K562 (cell line): ENCODE measurements around the gene LRP1. TPM values are rescaled to one million over a fixed set of nuclear protein-coding genes. Genes with fewer than 3 reads are reported as not detected.

Experiments used
- CREBBP ChIP-seq: IDR thresholded peaks from one replicate; pipeline ENCODE4 v1.6.1; 2012; ENCODE audit warnings: low read depth, mild to moderate bottlenecking, control low read depth, inconsistent platforms, low read length
- FOXM1 ChIP-seq, 2 experiments: fragments of 450-650 bp in 1 of 2; sonication (generic) in 1 of 2; formaldehyde crosslinking in 1 of 2; IDR thresholded peaks; 2 replicates each; pipeline versions ENCODE4 v1.6.1 to v1.9.0; 2017 to 2022; ENCODE audit warnings: low read depth in 2 of 2, mild to moderate bottlenecking in 2 of 2, missing genetic modification reagents in 1 of 2, moderate library complexity in 1 of 2
- FOXP1 ChIP-seq: sonication (generic); formaldehyde crosslinking; IDR thresholded peaks from 2 replicates; pipeline ENCODE4 v1.8.0; 2022; ENCODE audit warnings: mild to moderate bottlenecking, missing genetic modification reagents
- KDM2B ChIP-seq: fragments of 250-450 bp; sonication (Bioruptor Pico); IDR thresholded peaks from 2 replicates; pipeline ENCODE4 v1.8.0; 2021; ENCODE audit warnings: mild to moderate bottlenecking, moderate library complexity
- MAFK ChIP-seq: IDR thresholded peaks from 2 replicates; pipeline ENCODE4 v1.6.1; 2011; ENCODE audit warnings: low read length, improper control_type of control experiment
- MYNN ChIP-seq, 2 experiments: sonication (generic); formaldehyde crosslinking in 1 of 2; IDR thresholded peaks; 2 replicates each; pipeline versions ENCODE4 v1.5.0 to v1.6.1; 2016 to 2020; ENCODE audit warnings: antibody characterized with exemption in 1 of 2, missing genetic modification reagents in 1 of 2
- POLR3A ChIP-seq: IDR thresholded peaks from 2 replicates; pipeline ENCODE4 v1.6.1; 2011; ENCODE audit warnings: borderline replicate concordance, mild to moderate bottlenecking, moderate library complexity; ENCODE audit not compliant: insufficient read length, insufficient read depth; ENCODE audit errors: extremely low read depth
- RBBP5 ChIP-seq: fragments of 200-600 bp; sonication (generic); IDR thresholded peaks from 2 replicates; pipeline ENCODE4 v1.6.1; 2012; ENCODE audit warnings: borderline replicate concordance, mild to moderate bottlenecking, low read length, control low read depth, inconsistent platforms; ENCODE audit not compliant: insufficient read depth, poor library complexity, severe bottlenecking
- SMARCB1 ChIP-seq: IDR thresholded peaks from 2 replicates; pipeline ENCODE4 v1.6.1; 2011; ENCODE audit warnings: improper control_type of control experiment, low read depth; ENCODE audit not compliant: insufficient read length
- SRSF7 ChIP-seq: fragments of 200-400 bp; formaldehyde crosslinking; optimal IDR thresholded peaks from 2 replicates; pipeline ENCODE3; 2017; ENCODE audit warnings: mild to moderate bottlenecking, low read depth, low read length
- YY1 ChIP-seq, 3 experiments: IDR thresholded peaks; 2 replicates each; pipeline ENCODE4 v1.6.1; 2011; ENCODE audit warnings: low read length in 2 of 3, mild to moderate bottlenecking in 2 of 3, moderate library complexity in 2 of 3, borderline replicate concordance in 1 of 3, control low read depth in 1 of 3, low read depth in 1 of 3; ENCODE audit not compliant: insufficient read depth in 3 of 3, insufficient replicate concordance in 2 of 3, control insufficient read depth in 1 of 3, insufficient read length in 1 of 3; ENCODE audit errors: extremely low read depth in 1 of 3
- ZNF766 ChIP-seq: fragments of 200-800 bp; sonication (Bioruptor generic); conservative IDR thresholded peaks from 2 replicates; pipeline ENCODE4 v1.6.1; 2016; ENCODE audit warnings: missing genetic modification characterization, missing compliant biosample characterization
- polyA plus RNA-seq, 8 experiments: library from polyadenylated mRNA; depleted of rRNA in 4 of 8; stranded (reverse) in 5 of 8; unstranded in 3 of 8; fragments of >200 nt; fragmentation: Nextera tagmentation in 2 of 8; fragmentation: Illumina TruSeq in 1 of 8; extraction: Ambion mirVana in 2 of 8; extraction: Trizol in 1 of 8; gene quantifications; 2 replicates each; pipeline versions ENCODE4 v1.2.1 to v1.2.3, GENCODE V29; 2011 to 2014; ENCODE audit warnings: inconsistent platforms in 1 of 8, missing spikeins in 1 of 8
- total RNA-seq, 7 experiments: library from RNA; depleted of rRNA in 6 of 7; stranded (reverse); fragments of >200 nt in 6 of 7; fragmentation: Illumina TruSeq in 2 of 7; extraction: Trizol in 2 of 7; gene quantifications; 2 replicates each; pipeline versions ENCODE4 v1.2.1 to v1.2.3, GENCODE V29; 2011 to 2021; ENCODE audit warnings: low replicate concordance in 1 of 7
- TF ChIP-seq, protein P1 (sequence below): sonication (generic); formaldehyde crosslinking; IDR thresholded peaks from 2 replicates; pipeline ENCODE4 v1.8.0; 2022; ENCODE audit warnings: missing genetic modification reagents, mild to moderate bottlenecking, borderline replicate concordance
- TF ChIP-seq, protein P2 (sequence below): fragments of 450-650 bp; conservative IDR thresholded peaks from 2 replicates; pipeline ENCODE4 v1.6.1; 2016; ENCODE audit warnings: missing genetic modification characterization, low read depth, mild to moderate bottlenecking, missing compliant biosample characterization, moderate library complexity
- TF ChIP-seq, protein P3 (sequence below): fragments of 450-650 bp; conservative IDR thresholded peaks from 2 replicates; pipeline ENCODE4 v1.6.1; 2016; ENCODE audit warnings: missing genetic modification characterization, low read depth, mild to moderate bottlenecking, control low read depth, missing compliant biosample characterization
- TF ChIP-seq, protein P4 (sequence below): fragments of 250-450 bp; sonication (Bioruptor Pico); IDR thresholded peaks from 2 replicates; pipeline ENCODE4 v1.5.0; 2021; ENCODE audit warnings: mild to moderate bottlenecking, borderline replicate concordance

LRP1 gene
- total and polyA plus RNA-seq, 9 of the 15 experiments (the other 6 are each of a cell fraction or from before 2014, with no cell fraction given) = 0.04 to 0.64 (median 0.19) TPM; not detected in 2

DNA sequence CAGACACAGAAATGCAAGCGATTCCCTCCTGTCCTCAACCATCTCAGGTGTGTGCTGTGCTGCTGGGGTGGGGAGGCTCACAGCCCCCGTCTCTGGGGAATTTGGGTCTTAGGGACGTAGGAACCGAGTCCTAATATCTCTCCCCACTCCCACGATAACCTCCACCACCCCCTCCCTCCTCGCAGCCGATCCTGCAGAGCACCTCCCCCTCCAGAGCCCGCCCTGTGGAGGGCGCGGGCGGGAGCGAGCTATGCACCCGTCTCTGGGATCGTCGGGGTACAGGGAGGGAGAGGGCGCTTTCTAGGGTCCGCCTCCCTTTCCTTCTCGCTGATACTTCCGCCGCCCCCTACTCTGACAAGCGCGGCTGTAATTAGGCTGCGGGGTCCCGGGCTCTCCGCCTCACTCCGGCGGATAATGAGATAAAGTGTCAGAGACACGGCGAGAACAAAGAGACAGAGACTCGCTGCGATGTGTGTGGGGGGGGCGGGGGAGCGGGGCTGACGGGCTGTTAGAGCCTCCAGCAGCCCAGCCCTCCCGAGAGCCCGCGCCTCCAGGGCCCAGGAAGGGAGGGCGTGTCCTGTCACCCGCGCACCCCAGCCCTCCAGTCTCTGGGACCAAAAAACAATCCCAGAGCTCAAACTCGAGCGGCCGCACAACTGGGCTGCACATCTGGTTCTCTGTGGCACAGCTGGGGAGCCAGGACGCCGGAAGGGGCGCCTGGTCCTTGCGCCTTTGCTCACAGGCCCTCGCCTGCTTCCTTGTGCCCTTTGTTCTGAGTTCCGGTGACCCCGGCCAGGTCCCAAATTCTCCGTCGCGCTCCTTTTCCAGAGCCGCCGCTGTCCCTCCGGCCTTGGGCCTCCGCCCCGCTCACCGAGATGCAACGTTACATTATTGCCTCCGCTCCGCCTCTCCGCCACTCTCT is 109.9 kb downstream of the LRP1 start (continued):
- TF ChIP-seq, protein P1, sequence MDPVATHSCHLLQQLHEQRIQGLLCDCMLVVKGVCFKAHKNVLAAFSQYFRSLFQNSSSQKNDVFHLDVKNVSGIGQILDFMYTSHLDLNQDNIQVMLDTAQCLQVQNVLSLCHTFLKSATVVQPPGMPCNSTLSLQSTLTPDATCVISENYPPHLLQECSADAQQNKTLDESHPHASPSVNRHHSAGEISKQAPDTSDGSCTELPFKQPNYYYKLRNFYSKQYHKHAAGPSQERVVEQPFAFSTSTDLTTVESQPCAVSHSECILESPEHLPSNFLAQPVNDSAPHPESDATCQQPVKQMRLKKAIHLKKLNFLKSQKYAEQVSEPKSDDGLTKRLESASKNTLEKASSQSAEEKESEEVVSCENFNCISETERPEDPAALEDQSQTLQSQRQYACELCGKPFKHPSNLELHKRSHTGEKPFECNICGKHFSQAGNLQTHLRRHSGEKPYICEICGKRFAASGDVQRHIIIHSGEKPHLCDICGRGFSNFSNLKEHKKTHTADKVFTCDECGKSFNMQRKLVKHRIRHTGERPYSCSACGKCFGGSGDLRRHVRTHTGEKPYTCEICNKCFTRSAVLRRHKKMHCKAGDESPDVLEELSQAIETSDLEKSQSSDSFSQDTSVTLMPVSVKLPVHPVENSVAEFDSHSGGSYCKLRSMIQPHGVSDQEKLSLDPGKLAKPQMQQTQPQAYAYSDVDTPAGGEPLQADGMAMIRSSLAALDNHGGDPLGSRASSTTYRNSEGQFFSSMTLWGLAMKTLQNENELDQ (CRISPR knock-in tag) = no peak
- TF ChIP-seq CREBBP (no peak), FOXM1 (IDR thresholded peaks at IDR 0.05; ENCODE audit: low read depth) (no peak), FOXM1 (CRISPR knock-in tag; IDR thresholded peaks at IDR 0.05; ENCODE audit: low read depth) (no peak), FOXP1 (CRISPR knock-in tag) (no peak), POLR3A (no peak), MYNN (IDR thresholded peaks at IDR 0.05) (no peak), MYNN (CRISPR knock-in tag; IDR thresholded peaks at IDR 0.05) (no peak), KDM2B (CRISPR knock-in tag) (0 out of 2 replicates have a peak, but pooled peaks have one; percentile 17), RBBP5 (peak; percentile 23), ZNF766 (CRISPR knock-in tag) (no peak), MAFK (no peak), SMARCB1 (no peak), SRSF7 (no peak), YY1 (IDR thresholded peaks at IDR 0.05; ENCODE audit: borderline replicate concordance in 1 of 3, control insufficient read depth in 1 of 3, extremely low read depth in 1 of 3, insufficient read depth in 3 of 3, insufficient read length in 1 of 3, insufficient replicate concordance in 2 of 3, low read depth in 1 of 3, low read length in 2 of 3) (no peak)
- TF ChIP-seq, protein P2, sequence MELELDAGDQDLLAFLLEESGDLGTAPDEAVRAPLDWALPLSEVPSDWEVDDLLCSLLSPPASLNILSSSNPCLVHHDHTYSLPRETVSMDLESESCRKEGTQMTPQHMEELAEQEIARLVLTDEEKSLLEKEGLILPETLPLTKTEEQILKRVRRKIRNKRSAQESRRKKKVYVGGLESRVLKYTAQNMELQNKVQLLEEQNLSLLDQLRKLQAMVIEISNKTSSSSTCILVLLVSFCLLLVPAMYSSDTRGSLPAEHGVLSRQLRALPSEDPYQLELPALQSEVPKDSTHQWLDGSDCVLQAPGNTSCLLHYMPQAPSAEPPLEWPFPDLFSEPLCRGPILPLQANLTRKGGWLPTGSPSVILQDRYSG (tag) = no peak
- TF ChIP-seq, protein P3, sequence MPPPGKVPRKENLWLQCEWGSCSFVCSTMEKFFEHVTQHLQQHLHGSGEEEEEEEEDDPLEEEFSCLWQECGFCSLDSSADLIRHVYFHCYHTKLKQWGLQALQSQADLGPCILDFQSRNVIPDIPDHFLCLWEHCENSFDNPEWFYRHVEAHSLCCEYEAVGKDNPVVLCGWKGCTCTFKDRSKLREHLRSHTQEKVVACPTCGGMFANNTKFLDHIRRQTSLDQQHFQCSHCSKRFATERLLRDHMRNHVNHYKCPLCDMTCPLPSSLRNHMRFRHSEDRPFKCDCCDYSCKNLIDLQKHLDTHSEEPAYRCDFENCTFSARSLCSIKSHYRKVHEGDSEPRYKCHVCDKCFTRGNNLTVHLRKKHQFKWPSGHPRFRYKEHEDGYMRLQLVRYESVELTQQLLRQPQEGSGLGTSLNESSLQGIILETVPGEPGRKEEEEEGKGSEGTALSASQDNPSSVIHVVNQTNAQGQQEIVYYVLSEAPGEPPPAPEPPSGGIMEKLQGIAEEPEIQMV (tag) = no peak
- TF ChIP-seq, protein P4, sequence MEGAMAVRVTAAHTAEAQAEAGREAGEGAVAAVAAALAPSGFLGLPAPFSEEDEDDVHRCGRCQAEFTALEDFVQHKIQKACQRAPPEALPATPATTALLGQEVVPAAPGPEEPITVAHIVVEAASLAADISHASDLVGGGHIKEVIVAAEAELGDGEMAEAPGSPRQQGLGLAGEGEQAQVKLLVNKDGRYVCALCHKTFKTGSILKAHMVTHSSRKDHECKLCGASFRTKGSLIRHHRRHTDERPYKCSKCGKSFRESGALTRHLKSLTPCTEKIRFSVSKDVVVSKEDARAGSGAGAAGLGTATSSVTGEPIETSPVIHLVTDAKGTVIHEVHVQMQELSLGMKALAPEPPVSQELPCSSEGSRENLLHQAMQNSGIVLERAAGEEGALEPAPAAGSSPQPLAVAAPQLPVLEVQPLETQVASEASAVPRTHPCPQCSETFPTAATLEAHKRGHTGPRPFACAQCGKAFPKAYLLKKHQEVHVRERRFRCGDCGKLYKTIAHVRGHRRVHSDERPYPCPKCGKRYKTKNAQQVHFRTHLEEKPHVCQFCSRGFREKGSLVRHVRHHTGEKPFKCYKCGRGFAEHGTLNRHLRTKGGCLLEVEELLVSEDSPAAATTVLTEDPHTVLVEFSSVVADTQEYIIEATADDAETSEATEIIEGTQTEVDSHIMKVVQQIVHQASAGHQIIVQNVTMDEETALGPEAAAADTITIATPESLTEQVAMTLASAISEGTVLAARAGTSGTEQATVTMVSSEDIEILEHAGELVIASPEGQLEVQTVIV (CRISPR knock-in tag) = no peak
